Measurements from ENCODE around the gene PARP12.
"Not testable (repeated sequence)": the region's sequence is repeated elsewhere in the genome, so short reads cannot be mapped to it uniquely, and the experiment has no call there.

PARP12 gene, protein sequence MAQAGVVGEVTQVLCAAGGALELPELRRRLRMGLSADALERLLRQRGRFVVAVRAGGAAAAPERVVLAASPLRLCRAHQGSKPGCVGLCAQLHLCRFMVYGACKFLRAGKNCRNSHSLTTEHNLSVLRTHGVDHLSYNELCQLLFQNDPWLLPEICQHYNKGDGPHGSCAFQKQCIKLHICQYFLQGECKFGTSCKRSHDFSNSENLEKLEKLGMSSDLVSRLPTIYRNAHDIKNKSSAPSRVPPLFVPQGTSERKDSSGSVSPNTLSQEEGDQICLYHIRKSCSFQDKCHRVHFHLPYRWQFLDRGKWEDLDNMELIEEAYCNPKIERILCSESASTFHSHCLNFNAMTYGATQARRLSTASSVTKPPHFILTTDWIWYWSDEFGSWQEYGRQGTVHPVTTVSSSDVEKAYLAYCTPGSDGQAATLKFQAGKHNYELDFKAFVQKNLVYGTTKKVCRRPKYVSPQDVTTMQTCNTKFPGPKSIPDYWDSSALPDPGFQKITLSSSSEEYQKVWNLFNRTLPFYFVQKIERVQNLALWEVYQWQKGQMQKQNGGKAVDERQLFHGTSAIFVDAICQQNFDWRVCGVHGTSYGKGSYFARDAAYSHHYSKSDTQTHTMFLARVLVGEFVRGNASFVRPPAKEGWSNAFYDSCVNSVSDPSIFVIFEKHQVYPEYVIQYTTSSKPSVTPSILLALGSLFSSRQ

GRCh38 chr7:140062528-140063299 is at the start of gene PARP12:
Gene PARP12, minus strand, starts transcription at chr7:140062951. Its CDS starts 104 bp downstream, at chr7:140062847.
- peak; percentile 89 for DNase-seq

DNA sequence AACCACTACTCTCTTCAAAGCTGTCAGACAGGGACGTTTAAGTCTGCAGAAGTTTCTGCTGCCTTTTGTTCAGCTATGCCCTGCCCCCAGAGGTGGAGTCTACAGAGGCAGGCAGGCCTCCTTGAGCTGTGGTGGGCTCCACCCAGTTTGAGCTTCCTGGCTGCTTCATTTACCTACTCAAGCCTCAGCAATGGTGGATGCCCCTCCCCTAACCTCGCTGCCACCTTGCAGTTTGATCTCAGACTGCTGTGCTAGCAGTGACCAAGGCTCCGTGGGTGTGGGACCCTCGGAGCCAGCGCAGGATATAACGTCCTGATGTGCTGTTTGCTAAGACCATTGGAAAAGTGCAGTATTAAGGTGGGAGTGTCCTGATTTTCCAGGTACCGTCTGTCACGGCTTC is 46.0 kb upstream of the PARP12 start:
- DNase-seq, result not testable (repeated sequence)

DNA sequence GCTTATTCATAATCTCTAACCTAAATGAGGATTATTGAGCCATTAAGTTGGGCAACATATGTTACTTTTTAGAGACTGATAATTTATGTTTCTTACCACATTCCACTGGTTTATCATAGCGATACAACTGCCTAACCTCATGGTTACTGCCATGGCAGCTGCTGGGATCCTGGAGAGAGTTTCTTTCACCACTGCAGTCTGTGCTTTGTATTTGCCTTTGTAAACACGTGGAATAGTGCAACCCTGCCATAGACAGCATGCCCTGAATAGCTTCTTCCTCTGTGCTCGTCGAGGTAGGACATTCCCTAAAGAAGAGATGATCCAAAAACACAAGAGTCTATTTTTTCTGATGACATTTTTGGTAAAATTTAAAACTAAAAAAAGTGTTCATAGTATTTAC is 33.7 kb upstream of the PARP12 start:
- no peak for DNase-seq

DNA sequence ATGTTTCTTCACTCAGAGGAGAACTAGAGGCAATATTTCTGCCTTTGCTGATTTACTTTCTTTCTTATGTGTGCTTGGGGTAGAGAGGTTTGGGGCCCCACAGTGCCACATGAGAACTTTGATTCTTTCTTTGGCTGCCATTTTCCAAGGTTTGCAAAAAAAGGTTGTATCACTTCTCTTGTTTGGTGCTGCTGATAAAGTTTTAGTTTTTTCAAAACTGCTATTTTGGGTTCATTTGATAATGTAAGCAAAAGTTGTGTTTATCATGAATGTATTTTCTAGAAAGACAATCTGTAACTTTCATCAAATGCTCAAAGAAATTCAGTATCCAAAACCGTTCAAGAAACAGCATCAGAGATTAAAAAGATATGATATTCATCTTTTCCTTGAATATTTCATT is 30.6 kb upstream of the PARP12 start:
- DNase-seq, result no peak

GRCh38 chr7:140085447-140085846 is 22.7 kb upstream of the PARP12 start:
- DNase-seq, result no peak

GRCh38 chr7:140084972-140085371 is 22.2 kb upstream of the PARP12 start:
- DNase-seq, result peak; percentile 37

DNA sequence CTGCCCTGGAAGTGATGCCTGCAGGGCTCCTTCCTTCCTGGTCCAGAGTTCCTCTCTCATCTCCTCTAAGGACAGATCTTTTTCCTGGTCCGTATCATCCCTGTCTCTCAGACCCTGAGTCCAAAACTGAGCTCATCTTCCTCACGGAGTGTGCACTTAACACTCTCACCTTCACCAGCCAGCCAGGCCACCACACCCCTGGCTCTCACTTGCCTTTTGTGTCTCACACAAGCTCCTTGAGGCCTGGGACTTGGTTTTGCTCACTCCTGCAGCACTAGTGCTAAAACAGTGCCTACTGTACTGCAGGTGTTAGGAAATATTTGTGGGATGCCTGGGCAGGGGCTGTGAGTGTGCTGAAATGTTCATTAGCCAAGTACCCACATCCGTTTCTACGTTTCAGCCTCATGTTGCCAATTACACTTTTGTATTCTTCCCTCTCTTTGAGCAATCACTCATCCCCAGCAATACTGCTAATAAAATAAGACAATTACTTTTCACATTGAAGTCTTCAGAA is 21.4 kb upstream of the PARP12 start:
- no peak for DNase-seq

DNA sequence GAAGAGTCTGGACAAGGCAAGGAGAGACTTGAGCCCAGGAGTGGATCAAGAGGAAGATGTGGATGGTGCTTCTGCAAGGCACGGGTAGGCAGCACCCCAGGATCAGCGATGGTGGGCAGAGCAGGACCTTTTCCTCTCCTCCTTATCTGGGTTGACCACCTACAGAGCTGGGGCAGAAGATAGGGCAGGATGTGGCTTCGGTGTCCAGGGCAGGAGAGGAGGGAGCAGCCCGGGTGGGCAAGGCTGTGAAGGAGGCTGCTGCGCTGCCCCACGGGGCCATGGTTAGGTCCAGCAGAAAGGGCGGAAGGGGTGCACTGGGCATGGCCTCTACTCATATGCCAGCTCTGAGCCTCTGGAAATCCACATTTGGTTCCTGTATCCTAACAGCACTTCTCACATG is 20.0 kb upstream of the PARP12 start:
- DNase-seq, result no peak

DNA sequence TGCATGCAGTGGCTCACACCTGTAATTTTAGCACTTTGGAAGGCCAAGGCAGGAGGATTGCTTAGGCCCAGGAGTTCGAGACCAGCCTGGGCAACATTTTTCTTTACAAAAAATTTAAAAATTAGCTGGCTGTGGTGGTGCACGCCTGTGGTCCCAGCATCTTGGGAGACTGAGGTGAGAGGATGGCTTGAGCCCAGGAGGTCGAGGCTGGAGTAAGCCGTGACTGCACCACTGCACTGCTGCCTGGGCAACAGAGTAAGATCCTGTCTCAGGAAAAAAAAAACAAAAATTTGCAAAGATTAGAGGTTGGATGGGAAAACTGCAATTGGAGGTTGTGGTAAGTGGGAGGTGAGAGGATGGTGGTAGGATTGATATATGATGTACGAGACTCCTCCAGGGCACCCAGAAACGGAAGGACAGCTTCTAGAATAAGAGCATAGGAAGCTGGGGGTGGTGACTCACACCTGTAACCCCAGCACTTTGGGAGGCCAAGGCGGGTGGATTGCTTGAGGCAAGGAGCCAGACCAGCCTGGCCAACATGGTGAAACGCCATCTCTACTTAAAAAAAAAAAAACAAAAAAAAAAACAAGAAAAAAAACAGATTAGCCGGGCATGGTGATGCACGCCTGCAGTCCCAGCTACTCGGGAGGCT is 19.1 kb upstream of the PARP12 start:
- no peak for DNase-seq

DNA sequence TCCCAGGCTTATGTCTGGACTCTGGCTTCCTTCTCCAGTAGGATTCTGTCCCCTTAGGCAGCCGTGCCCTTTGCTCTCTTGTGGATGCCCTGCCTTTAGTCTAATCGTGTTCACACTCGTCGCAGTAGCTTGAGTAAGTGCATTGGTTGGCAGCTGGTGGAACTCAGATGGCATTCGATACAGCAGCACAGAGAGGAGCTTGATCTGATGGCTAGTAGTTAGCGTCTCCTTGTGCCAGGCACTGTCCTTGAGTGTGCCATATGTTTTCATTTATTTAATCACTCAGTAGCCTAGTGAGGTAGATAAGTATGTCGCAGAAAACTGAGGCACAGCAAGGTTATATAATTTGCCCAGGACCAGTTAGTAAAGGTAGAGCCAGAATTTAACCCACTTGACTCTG is 18.2 kb upstream of the PARP12 start:
- DNase-seq, result no peak

- DNase-seq, result no peak
Observed at GRCh38 chr7:140079121-140079536, 16.4 kb upstream of the PARP12 start.

DNA sequence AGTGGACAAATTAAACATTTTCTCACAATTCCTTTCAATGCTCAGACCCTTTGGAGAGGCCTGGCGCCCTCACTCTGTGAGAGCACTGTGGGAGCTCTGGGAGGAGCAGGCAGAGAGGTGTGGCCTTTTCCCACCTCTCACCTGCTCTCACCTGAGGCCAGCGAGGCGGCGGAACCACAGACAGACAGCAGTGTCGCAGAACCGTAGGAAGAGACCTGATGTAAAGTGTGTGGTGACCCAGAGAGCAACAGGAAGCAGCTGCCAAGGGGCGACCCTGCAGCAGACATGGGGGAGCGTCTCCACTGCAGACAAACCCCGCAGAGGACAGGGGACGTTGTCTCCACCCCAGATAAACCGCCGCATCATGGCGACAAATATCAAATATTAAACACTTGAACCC is 15.6 kb upstream of the PARP12 start:
- no peak for DNase-seq

DNA sequence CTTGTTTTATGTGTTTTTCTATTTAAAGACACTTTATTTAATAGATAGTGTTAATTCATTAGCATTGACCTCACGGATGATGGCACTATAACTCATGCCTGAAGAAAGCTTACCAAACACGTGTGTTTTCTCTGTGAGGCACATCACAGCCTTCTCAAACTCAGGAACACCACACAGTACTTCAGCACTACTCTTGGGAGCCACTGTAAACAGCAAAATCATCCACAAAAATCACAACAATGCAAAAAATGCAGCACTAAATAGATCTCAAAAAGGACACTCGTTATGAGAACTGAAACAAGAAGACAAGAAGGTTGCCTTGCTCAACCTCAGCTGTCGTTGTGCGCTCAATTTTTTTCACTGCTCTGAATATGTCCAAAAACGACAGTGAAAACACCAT is 12.0 kb upstream of the PARP12 start:
- no peak for DNase-seq

DNA sequence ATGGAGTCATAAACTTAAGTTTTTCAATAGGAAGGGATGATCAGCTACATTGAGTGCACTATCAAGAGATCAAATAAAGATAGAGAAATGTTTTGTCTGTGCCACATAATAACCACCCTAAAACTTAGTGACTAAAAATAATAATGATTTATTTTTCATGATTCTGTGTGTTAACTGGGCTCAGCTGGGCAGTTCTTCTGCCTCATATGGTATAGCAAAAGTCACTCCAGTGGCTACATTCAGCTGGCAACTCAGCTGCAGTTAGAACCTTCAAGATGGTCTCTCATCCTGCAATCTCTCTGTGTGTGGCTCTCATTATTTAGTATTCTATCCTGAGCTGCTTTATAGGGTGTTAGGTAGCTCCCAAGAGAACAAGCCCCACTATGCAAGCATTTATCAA is 7.8 kb upstream of the PARP12 start:
- no peak for DNase-seq

DNA sequence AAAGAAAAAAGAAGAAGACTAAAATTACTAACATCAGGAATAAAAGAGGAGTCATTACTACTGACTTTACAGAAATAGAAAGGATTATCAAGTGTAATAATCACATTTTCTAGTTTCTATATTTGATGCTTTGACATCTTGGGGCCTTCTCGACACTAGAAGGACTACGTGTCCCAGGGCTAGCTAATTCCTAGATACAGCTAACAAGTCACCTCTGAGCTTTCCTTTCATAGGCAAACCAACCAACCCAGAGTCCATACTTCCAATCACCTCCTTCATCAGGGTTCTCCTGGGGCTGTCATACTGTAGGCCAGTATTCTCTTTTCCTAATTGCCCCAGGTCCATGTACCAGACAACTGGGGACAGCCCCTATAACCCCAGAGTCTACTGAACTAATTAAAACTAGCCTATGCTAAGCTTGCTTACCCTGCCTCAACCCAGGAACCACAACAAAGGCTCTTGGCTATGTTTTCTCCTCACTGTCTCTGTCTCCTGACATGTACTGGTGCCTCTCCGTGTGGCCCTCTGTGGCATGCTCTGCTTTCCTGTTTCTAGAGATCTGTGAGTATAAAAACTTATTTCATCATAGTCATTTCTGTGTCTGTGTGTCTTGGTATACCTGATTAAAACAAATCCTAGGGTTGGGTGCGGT is 6.7 kb upstream of the PARP12 start:
- no peak for DNase-seq

DNA sequence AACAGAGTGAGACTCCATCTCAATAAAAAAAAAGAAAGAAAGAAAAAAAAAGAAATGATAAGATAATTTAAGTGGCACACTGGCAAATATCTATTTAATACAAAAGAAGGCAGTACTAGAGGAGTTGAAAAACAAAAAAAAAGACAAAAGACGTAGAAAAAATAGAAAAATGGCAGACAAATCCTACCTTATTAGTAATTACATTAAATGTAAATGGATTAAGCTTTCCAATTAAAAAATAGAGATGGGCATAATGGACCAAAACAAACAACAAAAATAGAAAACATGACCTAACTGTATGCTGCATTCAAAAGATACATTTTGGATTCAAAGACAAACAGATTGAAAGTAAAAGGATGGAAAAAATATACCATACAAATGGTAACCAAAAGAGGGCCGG is 5.3 kb upstream of the PARP12 start:
- DNase-seq, result no peak

DNA sequence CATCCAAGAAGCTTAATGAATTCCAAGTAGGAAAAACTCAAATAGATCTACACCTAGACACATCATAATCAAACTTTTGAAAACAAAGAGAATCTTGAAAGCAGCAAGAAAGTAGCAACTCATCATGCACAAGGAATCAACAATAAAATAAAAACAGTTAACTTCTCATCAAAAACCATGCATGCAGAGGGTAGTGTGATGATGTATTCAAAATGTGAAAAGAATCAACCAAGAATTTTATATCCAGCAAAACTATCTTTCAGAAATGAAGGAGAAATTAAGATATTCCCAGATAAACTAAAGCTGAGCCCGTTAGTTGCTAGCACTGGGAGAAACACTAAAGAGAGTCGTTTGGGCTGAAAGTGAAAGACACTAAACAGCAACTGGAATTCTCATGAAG is 4.3 kb upstream of the PARP12 start:
- DNase-seq, result no peak

DNA sequence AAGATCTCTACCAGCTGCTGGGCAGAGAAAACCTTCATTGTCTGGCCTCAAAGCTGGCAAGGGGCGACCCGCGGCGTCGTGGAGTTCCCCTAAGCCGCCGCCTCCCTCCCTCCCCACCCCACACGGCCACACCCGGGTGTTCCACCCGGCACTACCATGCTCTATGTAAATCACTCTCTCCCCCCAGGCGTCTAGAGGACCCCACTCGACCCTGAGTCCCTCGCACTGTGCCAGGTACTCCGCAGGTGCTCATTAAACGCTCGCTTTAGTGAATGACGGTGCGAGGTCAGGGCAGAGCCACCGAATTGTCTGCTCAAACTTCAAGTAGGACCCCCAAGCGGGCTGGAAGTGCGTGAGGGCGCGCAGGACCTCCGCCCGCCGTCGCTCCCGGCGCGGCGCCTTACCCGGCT is 628 bp downstream of the PARP12 start:
- peak; percentile 70 for DNase-seq

DNA sequence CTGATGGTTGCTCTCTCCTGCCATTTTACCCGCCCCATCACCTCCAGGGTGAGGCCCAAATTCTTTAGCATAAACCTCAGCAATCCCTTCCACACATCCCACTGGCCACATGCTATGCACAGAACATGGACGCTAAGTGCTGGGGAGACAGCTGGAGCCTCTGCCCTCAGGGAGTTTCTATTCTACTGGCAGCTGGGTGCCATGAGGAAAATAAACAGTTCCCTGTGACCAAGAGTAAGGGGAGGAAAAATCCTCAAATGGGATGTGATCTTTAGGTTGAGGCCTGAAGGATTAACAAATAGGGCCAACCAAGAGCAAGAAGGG is 1.2 kb downstream of the PARP12 start:
- no peak for DNase-seq

- DNase-seq, result no peak
Observed at GRCh38 chr7:140060788-140061606, 1.8 kb downstream of the PARP12 start.

DNA sequence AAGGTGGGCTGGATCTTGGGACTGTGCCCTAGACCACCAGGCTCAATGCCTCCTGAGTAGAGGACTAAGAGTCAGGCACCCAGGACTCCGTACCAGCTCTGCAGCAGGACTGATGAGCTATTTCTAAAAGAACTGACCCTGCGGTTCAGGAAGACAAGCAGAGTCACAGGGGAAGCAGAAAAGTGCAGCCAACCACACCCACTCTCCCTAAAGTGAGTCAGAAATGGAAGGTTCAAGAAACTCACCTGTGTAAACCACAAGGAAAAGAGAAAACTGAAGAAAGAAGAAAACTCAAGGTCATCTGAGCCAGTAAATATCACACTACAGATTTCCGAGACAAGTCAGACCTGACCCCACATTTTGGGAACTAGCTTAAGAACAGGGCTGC is 2.5 kb downstream of the PARP12 start:
- no peak for DNase-seq
